HG03378 (cell line): ENCODE measurements around the gene CES2.
"Not testable (repeated sequence)": the region's sequence is repeated elsewhere in the genome, so short reads cannot be mapped to it uniquely, and the experiment has no call there.

Experiments used
- ATAC-seq: cut with Tn5 transposase; IDR thresholded peaks from one replicate; pipeline ENCODE4 v1.9.1; 2021; ENCODE audit warnings: mild to moderate bottlenecking, moderate library complexity; ENCODE audit not compliant: unreplicated experiment

The CES2 gene

GRCh38 chr16:66975302-66975893 is 40.1 kb downstream of the CES2 start:
- ATAC-seq, result no peak

- no peak for ATAC-seq
These were observed 41.4 kb downstream of the CES2 start for GRCh38 chr16:66976746-66977145.

- ATAC-seq, result no peak
These were observed 42.2 kb downstream of the CES2 start for GRCh38 chr16:66977341-66978113.

GRCh38 chr16:66979011-66979717 is 43.8 kb downstream of the CES2 start:
- ATAC-seq, result no peak

GRCh38 chr16:66983033-66983432 is 47.7 kb downstream of the CES2 start:
- ATAC-seq, result no peak

GRCh38 chr16:66984892-66985311 is 49.6 kb downstream of the CES2 start:
- no peak for ATAC-seq

- ATAC-seq, result no peak
These were observed 51.2 kb downstream of the CES2 start for GRCh38 chr16:66986559-66986958.

- ATAC-seq, result no peak
These were observed 53.0 kb downstream of the CES2 start, which contains the start of gene CES4A for GRCh38 chr16:66988197-66988788. TSS of gene CES4A (plus strand) at chr16:66988589. CDS start at chr16:66988773, 184 bp downstream.

- ATAC-seq, result no peak
These were observed 56.3 kb downstream of the CES2 start for GRCh38 chr16:66991545-66992077.

- not testable (repeated sequence) for ATAC-seq
These were observed 58.2 kb downstream of the CES2 start for GRCh38 chr16:66993558-66993957.
